Stimulated activated CD8-positive, alpha-beta memory T cell treated with anti-CD3 and anti-CD28 coated beads, Interleukin-7, amount 100 ng/mL, for 24 hours (primary cell): ENCODE results near the gene BTN3A1.

ENCODE experiments used
- DNase-seq: peaks from one replicate; pipeline ENCODE4 v3.0.0-alpha.2; 2020; ENCODE audit warnings: low read depth

The BTN3A1 gene

DNA sequence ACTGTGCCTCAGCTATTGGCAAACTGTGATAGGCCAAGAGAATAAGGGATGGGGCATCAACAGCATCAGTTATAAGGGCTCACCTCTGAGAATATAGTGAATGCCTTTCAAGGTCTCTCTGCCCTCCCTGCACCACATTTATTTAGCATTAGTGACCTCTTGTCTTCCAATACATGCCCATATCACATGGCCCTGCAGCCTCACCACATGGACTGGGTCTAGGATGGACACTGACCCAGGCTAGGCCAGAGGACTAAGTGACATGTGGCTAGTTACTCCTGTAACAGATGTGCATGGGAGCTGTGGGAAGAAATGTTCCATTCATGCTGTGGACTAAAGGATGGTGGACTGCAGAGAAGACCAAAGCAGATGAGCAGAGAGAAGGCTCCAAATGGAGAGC, 22.3 kb upstream of the BTN3A1 start:
- DNase-seq, result no peak

DNA sequence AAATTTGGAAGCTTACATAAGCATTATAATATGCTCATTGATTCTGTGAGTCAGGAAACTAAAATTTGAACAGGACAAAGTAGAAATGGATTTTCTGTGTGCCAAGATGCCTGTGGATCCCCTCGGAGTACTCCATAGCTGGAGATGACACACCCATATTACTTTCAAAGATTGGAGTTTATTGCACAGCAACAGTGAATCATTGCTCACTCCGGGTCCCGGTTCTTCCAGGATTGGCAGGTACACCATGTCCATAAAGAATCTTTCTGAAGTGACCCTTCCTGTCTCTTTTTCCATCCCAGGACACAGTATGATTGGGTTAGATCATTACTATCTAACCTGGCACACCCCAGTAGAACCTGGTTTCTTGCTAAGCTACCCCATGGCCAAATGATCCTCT, 21.8 kb upstream of the BTN3A1 start:
- DNase-seq, result no peak

DNA sequence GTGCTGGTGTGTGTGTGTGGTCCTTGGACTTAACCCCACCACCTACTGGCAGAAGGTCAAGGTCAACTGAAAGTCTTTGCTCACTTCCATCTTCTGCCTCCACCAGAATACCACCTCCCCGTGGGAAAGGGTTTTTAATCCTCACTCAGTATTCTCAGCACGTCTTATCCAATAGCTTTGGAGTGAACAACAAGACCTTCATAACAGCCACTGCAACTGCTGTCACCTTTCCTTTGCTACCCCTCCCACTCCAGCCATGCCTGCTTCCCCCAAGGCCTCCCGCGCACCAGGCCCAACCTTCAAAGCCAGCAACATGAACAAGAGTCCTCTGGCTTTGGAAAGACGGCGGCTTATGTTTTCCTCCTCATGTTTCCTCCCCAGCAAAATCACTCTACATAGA, 20.0 kb upstream of the BTN3A1 start:
- no peak for DNase-seq

DNA sequence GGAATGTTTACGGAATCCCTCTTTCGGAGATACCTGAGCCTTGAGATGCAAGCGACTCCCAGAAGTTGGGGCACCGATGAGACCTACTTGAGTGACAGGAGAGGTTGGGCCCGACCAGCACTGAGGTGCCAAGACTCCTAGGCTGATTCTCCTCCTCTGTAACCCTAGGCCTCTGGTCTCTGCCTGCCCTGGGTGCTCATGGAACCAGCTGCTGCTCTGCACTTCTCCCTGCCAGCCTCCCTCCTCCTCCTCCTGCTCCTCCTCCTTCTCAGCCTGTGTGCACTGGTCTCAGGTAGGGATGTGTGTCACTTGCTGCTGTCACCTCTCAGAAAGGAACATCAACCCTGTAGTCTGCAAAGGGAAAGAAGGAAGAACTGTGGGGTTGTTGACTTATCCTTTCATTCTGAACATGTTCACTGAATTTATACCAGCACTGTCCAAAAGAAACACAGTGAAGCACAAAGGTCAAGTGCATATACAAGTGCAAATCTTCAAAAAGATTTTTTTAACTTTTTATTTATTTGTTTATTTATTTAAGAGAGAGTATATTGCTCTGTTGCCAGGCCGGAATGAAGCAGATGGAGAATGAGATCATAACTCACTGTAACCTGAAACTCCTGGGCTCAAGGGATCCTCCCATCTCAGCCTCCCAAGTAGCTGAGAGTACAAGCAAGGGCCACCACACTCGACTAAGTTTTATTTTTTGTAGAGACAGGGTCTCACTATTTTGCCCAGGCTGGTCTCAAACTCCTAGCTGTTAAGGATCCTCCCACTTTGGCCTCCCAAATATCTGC, 18.3 kb upstream of the BTN3A1 start:
- DNase-seq, result no peak

DNA sequence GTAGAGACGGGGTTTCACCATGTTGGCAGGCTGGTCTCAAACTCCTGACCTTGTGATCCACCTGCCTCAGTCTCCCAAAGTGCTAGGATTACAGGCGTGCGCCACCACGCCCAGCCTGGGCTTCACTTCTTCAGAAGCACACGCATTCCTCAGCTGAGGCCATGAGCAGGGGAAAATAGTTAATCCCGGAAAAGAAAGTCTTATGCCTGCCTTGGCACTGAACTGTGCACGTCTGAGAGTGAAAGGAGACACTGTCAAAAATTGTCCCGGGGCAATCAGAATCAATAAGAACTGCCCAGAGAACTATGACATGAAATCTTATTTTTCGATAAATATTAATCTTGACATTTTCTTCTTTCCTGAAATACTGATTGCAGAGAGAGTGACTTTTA, 16.3 kb upstream of the BTN3A1 start:
- DNase-seq, result no peak

DNA sequence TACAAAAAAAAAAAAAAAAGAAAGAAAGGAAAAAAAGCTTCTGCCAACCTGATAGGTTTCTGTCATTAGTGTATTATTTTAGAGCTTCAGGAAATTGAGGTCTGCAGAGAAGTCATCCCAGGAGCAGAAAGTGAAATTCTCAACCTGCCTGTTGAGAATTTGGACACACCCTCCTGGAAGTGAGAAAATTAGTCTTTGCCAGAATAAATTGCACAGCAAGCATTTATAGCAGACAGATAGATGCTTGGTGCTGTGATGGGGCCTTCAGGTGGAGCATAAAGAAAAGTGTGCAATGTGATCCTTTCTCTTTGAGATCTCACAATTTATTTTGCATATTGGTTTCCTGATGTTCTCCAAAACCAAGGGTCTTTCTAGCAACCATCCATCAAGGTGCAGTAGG, 14.5 kb upstream of the BTN3A1 start:
- DNase-seq, result no peak

DNA sequence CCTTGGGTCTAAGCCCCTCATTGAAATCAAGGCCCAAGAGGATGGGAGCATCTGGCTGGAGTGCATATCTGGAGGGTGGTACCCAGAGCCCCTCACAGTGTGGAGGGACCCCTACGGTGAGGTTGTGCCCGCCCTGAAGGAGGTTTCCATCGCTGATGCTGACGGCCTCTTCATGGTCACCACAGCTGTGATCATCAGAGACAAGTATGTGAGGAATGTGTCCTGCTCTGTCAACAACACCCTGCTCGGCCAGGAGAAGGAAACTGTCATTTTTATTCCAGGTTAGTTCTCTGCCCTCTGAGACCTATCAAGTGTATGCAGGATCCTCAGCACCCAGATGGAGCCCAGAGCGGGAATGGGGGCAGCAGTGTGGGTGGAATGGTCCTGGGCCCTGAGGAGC, 14.1 kb upstream of the BTN3A1 start:
- no peak for DNase-seq

DNA sequence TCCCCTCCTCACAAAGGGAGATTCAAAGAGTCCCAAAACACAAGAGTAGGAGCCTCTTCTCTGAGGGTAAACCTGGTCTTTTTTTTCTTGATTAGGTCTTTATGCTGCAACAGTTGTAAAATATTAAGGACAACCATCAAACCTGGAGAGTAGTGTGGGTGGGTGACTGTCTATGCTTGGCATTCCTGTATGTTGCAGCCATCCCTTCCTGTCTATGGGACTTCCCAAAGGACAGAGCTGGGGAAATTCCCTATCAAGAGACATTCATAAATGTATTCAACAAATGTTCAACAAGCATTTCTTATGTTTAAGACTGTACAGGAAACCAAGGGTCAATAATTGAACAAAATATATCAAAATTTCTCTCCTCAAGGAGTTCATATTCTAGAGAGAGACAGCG, 13.6 kb upstream of the BTN3A1 start:
- no peak for DNase-seq

DNA sequence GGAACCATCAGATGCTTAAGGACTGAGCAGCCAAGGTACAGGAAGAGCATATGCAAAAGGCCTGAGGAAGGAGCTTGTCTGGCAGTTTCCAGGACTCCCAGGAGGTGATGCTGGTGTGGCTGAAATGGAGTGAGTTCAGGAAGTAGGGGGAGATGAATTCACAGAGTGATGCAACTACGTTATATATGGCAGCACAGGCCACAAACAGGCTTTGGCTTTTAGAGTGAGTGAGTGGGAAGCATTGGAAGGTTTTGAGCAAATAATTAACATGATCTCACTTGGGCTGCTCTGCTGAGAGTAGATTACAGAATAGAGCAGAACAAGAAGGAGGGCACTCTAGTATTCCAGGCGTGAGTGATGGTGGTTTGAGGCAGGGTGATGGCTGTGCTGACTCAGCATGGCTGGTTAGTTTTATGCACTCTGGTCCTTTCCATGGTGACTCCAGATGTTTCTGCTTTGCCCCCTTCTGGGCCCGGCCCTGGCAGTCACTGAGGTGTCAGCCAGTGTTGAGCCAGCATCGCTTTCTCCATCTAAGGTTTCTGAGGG, 12.7 kb upstream of the BTN3A1 start:
- no peak for DNase-seq

DNA sequence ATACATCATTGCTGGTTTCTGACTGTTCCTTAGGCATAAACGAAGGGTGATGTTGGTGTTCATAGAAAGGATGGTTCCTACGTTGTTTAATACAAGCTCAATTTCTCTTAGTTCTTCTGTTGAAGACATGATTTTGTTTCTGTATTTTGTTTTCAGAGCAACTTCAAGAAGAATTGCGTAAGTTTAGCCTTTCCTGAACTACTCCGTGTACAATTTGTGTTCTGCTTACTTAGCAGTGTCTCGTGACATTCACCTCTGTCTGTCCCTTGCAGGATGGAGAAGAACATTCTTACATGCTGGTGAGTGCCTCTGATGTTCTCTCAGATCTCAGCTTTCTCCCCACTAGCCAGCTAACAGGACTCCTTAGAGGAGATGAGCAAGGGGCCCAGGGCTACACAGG, 11.5 kb upstream of the BTN3A1 start:
- DNase-seq, result no peak

DNA sequence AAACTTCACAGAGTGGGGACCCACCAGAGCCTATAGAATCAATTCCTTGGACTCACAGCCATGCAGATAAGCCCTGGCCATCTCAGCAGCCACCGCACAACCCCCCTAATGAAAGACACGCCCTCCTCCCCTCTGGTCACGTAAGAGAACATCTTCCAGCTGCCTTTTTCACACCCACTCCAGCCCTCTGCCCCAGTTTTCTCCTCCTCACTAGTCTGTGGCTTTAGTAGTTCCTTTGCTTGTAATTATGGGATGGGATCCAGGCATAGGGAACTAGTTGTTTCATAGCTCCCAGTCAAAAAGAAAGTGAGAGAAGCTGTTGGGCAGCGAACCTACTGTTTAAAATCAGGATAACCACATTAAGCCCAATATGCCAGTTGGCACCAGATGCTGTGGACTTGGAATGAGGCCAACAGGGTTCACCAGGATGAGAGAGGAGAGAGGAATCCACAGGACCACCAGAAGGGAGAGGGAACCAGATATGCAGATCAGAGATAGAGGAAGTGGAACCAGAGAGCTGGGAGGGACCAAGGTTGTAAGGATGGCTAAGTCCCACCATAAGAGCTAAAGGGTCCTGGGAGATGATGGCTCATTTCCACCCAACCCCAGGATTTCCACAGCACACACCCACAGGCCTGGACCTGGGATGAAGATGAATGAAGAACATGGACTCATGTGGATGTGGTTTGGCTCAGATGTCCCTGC, 9.0 kb upstream of the BTN3A1 start:
- no peak for DNase-seq

DNA sequence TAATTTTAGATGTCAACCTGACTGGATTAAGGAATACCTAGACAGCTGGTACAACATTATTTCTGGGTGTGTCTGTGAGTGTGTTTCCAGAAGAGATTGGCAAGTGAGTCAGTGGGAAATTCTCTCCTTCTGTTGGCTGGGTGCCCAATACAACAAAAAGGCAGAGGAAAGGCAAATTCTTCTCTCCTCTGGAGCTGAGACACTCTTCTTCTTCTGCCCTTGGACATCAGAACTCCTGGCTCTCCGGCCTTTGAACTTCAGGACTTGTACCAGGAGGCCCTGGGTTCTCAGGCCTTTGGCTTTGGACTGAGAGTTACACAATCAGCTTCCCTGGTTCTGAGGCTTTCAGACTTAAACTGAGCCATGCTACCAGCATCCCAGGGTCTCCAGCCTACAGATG, 7.8 kb upstream of the BTN3A1 start:
- no peak for DNase-seq

DNA sequence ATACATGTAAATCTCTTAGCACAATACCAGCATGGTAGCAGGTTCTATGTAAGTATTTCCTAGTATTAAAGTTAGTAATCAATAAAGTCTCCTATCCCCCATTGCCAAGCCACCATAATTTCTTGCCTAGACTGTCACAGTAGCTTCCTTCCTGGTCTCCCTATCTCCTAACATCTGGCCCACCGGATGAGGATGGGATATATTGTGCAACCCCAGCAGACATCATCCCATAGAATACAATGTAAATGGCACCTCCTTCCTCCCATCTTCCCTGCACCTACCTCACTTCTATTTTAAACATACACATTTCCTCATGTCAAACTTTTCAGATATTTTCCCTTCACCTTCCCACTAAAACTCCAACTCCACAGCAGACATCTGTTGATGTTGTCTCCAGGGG, 3.5 kb upstream of the BTN3A1 start:
- no peak for DNase-seq

DNA sequence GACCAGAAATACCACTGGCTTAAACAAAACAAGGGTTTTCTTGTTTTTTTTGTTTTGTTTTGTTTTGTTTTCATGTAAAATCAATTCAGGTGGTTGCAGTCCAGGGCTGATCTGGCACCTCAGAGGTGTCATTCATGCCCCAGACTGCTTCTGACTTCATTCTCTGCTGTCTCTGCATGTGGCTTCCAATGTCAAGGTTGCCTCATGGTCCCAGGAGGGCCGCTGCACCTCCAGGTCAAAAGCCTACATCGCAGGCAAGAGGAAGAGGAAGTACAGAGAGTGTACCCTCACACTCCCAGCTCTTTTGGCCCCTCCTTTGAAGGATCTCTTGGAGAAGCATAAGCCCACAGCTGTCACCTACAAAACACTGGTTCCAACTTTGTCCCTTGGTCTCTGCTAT, 1.4 kb upstream of the BTN3A1 start:
- no peak for DNase-seq

DNA sequence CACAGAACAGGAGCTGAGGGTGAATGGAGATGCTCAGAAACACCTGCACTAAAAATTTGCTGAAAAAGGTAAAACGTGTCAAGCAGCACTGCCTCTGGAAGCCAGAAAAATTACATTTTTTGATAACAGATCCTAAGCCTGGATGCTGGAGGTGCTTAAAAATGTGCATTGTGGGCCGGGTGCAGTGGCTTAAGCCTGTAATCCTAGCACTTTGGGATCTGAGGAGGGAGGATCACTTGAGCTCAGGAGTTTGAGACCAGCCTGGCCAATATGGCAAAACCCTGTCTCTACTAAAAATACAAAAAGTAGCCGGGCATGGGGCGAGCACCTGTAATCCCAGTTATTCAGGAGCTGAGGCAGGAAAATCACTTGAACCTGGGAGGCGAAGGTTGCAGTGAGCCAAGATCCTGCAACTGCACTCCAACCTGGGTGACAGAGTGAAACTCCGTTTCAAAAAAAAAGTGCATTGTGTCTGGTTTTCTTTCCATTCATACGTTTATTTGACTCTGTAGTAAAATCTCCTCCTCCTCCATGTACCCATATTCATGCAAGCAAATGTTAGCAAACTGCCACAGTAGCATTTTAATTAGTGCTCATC, 587 bp upstream of the BTN3A1 start:
- no peak for DNase-seq

DNA sequence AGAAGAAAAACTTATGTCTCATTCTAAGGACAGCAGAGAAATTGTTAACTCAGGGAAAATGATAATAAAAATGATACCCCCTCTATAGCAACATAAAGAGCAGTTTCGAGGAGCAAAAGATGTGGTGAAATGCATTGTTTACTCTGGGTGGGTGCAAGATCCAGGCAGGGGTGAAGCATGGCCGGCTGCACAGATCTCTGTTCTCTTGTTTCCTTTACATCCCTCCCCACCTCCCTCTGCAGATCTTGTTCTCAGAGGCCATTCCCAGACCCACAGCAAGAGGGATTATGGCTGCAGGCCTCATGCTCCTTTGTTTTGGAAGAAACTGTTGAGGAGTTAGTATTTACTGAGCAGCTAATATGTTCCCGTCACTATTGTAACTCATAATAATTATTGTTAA, 1.8 kb downstream of the BTN3A1 start:
- DNase-seq, result no peak

DNA sequence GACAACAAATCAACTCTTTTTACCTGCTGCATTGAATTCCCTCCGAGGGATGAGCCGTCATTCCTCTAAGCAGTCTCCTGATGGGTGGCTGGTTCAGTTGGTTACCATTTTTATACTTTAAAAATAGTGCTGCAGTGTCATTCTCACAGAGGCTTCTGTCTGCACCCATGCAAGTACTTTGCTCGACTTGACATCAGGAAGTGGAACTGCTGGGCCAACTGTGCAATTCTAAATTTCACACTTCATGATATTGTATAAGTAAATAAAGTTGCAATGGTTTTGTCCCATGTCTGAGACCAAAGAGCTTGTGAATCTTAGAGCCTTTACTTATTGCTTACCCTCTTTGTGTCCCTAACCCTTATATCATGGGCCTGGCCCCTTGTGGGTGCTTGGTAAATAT, 2.5 kb downstream of the BTN3A1 start:
- DNase-seq, result no peak

DNA sequence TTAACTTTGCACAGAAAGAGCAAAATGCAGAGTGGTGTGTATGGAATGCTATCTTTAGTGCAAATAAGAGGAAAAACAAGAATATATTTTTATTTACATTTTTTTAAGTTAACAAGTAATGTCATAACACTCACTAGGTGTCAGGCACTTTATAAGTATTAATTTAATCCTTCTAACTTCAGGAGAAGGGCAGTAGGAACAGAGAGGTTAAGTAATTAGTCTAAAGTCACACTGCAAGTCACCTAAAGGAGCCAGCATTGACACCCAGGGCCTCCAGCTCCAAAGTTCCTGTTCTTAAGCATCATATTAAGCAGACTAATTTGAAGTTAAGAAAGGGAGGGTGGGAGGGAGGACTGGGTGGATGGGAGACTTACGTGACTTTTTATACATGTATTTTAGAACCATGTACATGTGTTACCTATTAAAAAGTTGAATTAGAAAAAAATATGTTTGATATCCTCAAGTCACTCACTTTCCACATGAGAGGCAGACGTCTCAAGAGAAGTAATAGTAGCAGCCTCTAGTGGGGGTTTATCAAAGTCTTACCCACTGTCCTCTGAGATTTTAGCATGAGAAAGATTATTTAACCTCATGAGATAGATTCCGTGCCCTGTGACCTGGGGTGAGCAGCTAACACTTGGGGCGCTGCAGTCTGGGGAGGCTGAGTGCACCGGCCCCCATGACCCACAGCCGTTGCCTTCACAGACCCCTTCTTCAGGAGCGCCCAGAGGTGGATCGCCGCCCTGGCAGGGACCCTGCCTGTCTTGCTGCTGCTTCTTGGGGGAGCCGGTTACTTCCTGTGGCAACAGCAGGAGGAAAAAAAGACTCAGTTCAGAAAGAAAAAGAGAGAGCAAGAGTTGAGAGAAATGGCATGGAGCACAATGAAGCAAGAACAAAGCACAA, 7.0 kb downstream of the BTN3A1 start:
- no peak for DNase-seq

DNA sequence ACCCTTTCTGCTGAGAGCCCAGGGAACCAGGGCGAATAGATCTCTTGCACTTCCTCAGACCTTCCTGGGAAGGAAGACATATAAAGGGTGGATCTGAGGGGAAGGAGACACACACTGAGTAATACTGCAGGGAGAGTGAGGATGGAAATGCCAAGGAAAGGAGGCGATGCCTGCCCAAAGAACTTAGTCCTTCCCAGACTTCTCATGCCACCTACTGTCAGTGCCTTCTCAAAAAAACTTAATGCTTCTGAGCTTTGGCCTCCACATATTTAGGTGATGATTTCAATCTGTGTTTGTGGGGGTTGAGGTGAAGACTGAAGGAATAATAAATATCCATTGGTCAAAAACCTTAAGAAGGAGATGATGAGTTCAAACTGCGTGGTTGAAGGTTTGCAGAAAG, 9.7 kb downstream of the BTN3A1 start:
- DNase-seq, result no peak

DNA sequence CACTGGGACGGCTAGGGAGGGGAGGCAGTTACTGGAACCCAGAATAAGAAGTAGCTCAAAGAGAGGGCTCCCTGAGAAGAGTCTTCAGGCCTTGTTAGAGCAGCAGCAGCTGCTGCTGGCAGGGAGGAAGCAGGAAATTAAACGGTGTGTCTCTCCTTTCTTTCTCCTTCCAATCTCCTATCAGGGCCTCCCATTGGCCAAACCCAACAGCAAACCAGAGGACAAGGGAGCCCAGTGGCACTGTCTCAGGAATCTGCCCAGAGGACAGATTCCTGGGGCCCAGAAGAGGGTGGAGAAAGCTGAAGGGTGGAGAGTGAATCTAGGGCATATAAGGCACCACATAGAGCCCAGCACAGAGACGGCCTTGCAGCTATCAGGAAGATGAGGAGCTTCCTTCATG, 10.2 kb downstream of the BTN3A1 start:
- no peak for DNase-seq

DNA sequence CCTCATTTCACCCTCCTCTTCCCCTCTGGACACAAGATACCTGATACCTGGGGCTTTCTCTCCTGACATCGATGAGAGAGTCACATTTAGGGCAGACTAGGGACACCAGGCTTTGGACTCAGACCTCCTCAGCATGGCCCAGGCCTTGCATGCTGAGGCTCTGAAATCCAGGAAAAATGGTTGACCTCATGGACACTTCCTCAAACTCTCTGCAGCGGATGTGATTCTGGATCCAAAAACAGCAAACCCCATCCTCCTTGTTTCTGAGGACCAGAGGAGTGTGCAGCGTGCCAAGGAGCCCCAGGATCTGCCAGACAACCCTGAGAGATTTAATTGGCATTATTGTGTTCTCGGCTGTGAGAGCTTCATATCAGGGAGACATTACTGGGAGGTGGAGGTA, 10.9 kb downstream of the BTN3A1 start:
- DNase-seq, result no peak

DNA sequence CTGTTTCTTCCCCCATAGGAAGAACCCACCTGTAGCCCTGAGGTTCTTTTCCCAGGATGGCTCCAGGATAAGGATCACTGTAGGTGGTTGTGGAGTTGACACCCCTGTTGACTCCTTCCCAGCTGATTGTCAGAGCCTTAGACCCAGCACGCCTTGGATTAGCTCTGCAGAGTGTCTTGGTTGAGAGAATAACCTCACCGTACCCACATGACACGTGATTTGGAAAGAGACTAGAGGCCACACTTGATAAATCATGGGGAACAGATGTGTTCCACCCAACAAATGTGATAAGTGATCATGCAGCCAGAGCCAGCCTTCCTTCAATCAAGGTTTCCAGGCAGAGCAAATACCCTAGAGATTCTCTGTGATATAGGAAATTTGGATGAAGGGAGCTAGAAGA, 12.2 kb downstream of the BTN3A1 start:
- no peak for DNase-seq
